Gastroesophageal sphincter (tissue), 3 donors: ENCODE data around the gene RAB8A.

Source experiments
- CTCF ChIP-seq, 4 experiments: fragments of 200-600 bp in 2 of 4; fragments of 450-650 bp in 2 of 4; sonication (generic) in 1 of 4; IDR thresholded peaks; one replicate each; pipeline ENCODE4 v1.5.1; 2017 to 2019; ENCODE audit warnings: antibody characterized with exemption in 4 of 4, mild to moderate bottlenecking in 2 of 4, moderate library complexity in 2 of 4
- EP300 ChIP-seq: sonication (generic); formaldehyde crosslinking; IDR thresholded peaks from one replicate; pipeline ENCODE4 v1.6.1; 2017; ENCODE audit warnings: antibody characterized with exemption, mild to moderate bottlenecking
- POLR2A ChIP-seq, 2 donors: fragments of 450-650 bp; IDR thresholded peaks; one replicate each; pipeline ENCODE4 v1.6.1; 2017; ENCODE audit warnings: antibody characterized with exemption in 2 of 2, mild to moderate bottlenecking in 2 of 2, moderate library complexity in 1 of 2
- POLR2AphosphoS5 ChIP-seq: sonication (generic); formaldehyde crosslinking; IDR thresholded peaks from one replicate; pipeline ENCODE4 v1.6.1; 2017; ENCODE audit warnings: antibody characterized with exemption

DNA sequence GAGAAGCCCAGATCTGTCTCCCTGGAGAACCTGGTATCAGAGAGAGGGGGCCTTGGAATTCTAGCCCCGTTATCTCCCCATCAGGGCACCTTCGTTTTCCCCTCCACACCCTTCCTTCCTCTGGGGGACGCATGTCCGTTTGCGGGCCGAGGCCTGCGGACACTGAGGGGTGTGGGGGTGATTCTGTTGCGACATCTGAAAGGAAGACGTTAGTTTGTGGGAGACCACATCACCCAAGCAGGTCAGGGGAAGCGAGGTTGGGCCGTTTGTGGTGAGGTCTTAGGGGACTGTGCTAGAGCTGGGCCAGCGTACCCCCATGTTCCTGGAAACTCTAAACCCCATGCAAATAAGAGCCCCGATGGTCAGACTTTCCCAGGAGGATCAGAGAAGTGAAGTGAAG is 28.1 kb downstream of the RAB8A start:
- TF ChIP-seq EP300 = no peak
- no peak for TF ChIP-seq CTCF (IDR thresholded peaks at IDR 0.05)
- TF ChIP-seq POLR2A (IDR thresholded peaks at IDR 0.05) = no peak
- TF ChIP-seq POLR2AphosphoS5 = no peak
